ENCODE data around the gene MICAL2.
"Not testable (repeated sequence)": the region's sequence is repeated elsewhere in the genome, so short reads cannot be mapped to it uniquely, and the experiment has no call there.

Gene MICAL2

DNA sequence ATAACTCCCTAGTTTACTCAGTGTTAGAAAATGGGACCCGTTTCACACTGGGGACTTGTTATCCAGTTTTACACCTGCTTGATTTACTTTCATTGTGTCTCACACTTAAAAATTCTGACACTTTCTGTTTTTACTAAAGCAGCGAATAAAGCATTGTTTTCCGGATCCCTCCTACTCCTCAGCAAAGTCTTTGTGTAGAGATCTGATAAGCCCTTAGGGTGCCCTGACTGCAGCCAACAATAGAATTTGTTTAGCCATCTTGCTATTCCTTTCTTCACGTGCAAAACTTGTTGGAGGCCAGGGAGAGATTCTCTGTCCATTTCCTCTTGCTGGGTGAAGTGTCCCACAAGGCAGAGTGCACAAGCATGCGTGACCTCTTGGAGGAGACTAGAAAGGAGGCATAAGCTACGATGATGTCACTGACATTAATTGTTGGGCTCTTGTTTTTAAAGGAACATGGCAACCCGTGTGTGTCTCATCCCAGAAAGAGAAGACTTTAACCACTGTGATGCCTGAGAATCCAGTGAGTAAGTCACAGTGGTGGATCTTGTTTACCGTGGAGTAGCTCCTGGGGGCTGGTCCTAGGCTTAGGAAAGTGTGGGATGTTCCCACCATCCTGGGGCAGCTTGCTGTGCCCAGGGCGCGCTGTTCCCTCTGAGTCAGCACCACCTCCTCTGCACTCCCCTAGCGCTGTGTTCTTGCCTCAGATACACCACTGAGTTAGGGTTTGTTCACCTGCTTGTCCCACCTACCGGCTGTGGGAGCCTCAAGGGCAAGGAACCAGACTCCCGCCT lies 27.7 kb downstream of the MICAL2 start:
- no peak for DNase-seq

- no peak for DNase-seq
Measured at GRCh38 chr11:12139144-12139881, 28.9 kb downstream of the MICAL2 start.

DNA sequence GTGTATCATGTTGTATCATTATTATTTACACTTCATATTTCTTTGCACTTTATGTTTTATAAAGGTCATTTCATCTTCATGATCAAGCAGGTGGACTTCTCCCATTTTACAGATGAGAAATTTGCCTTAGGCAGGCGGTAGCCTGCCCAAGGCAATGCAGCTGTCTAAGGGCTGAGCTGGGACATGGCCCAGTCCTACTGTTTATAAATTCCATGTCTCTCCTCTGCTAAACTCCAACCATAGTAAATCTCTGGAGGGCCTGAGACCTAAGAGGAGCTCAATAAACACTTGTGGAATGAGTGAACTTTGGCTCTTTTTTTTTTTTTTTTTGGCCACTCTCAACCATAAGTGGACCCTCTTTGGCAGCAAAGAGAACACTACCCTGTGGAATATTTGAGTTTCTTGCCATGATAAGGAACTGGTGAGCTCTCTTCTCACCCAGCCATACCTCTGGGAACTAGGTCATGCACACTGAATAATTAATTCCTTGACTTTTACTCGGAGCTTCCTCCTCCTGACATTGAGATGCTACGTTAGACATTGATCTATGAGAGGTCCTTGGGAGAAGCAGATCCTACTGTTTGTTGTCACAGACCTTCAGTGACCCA lies 29.9 kb downstream of the MICAL2 start:
- no peak for DNase-seq

DNA sequence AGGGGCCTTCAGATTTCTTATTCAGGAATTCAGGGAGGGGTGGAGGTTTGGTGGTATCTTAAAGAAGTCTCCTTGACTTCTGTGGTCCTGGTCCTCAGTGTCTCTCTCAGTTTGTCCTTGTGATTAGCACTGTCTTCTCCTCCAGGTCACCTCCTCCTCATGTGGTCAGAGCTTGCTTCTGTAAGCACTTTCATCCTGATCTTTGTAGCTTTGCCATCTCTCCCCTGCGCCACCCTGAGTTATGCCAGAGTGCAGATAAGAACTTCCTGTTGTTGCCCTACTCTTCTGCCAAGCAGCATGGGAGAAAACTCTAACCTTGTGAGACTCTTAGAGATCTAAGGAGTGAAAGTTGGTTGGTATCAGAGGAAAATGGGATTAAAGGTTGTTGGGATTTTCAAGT lies 30.9 kb downstream of the MICAL2 start:
- DNase-seq, result no peak

DNA sequence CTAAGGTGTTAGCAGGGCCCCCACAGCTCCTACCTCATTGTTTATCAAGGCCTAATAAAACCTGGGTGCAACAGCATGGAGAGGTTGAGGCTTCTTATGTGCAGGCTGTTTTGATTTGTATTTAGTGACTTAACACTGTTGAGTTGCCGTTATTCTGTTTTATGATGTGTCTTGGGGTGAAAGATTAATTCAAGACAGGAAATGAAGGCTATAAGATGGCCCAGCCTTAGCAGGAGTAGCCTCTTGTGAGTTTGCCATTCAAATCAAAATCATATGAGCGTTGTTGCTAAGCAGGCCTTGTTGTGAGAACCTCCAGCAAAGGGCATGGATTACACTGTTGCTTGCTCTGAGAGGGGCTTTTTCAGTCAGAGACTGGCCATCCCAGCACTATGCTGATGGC lies 31.8 kb downstream of the MICAL2 start:
- no peak for DNase-seq

DNA sequence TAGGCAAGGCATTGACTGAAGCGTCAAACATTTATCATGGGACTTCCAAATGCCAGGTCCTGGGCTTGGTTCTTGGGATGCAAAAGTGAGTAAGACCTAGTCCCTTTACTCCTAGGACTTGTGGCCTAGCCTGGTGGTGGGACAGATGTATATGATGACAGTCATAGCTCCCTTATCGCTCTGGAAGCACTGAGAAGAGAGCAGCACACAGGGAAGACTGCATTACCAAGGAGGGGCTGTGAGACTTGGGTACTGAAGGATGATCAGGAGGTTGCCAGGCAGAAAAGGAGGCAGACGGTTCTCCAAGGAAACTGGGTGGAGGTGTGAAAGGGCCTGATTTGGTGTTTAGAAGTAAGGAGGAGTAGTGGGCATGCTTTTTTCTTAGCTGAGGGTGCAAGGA lies 32.5 kb downstream of the MICAL2 start:
- DNase-seq, result no peak

DNA sequence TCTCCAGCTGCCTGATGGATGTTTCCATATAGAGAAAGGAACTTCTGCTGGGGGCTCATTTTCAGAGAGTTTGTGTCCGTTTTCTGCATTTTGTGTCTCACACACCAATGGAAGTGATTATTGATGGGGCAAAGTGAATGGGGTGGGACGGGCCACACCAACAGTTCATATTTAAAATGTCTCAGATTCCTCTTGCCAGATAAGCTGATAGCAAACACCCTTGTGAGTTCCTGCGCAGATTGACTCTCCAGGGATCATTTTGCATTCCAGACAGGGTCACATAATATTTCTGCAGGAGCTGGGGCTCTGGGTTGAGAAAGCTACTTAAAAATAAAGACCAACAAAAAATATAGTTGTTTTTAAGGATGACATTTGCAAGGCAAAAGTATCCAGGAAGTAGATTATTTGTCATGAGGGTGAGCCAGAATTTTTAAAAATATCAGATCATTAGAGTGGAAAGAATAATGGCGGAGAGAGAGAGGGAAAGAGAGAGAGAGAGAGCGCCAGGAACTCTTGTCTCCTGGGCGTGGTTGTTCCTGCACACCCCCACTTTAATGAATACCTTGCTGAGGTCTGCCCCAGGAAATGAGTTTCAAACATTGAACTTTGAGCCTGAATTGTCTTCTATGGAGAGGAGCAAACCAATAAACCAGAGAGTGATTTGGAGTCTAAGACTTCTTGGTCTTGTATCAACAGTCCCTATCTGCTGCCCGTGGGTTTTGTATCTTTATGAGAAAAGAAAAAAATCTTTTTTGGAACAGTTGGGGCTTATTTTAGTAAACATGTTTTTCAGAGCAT lies 33.3 kb downstream of the MICAL2 start:
- DNase-seq, result no peak

- no peak for DNase-seq
Measured at GRCh38 chr11:12144330-12145174, 34.2 kb downstream of the MICAL2 start.

- not testable (repeated sequence) for DNase-seq
Measured at GRCh38 chr11:12146678-12147077, 36.3 kb downstream of the MICAL2 start.

- DNase-seq, result no peak
Measured at GRCh38 chr11:12147827-12148226, 37.4 kb downstream of the MICAL2 start.

- no peak for DNase-seq
Measured at GRCh38 chr11:12148466-12148865, 38.1 kb downstream of the MICAL2 start.

DNA sequence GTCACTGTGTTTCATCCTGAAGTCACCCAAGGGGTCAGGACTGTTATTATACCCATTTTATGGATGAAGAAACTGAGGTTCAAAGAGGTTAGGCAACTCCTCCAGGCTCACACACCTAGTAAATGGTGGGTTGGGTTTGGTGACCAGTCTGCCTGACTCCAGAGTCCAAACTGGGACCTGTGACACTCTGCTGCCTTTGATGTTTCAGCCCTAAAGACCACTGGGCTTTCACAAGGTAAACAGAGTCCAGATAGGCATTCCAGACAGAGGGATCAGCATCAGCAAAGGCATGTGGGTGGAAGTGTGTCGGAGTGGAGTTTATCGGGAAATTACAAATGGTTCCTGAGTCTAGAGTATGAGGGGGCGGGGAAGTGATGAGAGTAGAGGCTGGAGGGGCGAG lies 38.5 kb downstream of the MICAL2 start:
- no peak for DNase-seq

- no peak for DNase-seq
Measured at GRCh38 chr11:12149672-12150225, 39.4 kb downstream of the MICAL2 start.

DNA sequence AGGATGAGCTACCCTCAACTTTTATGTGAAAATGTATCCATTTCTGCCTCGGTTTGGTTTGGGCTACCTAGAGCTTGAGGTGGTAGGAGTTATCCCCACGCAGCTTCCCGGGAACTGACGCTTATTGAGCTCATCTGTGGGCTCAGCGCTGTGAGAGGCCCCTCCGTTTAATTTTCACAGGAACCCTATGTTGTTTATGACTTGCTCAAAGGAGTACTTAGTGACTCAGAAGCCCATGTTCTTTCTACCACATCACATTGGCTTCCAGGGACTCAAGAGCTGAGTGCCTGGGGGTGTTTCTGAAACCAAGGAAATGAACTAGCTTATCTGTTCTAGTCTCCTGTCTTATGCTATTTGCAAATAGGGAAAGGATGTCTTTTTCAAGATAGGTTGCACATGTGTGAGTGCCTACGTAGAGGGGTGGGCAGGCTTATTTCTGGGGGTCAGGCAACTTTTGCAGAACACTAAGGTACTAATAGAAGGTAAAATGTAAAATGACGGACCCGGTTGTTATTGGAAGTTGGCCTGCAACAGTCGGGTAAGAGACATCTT lies 40.5 kb downstream of the MICAL2 start:
- no peak for DNase-seq

DNA sequence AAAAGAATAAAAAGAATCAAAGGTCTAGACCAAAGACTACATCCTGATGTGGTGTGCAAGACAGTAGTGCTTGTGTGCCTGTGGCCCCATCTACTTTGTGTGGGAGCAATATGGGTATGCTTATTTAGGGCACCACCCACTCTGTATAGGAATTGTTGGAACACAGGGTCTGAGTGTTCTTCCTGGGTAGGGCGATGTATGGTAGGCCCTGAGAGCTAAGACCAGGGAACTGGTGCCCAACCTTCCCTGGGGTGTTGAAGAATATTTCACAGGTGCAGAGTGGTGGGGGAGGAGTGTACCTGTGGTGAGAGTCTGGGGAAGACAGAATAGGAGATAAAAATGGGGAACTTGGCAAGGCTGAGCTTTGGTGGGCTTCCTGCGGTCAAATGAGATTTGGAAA lies 41.9 kb downstream of the MICAL2 start:
- DNase-seq, result no peak

DNA sequence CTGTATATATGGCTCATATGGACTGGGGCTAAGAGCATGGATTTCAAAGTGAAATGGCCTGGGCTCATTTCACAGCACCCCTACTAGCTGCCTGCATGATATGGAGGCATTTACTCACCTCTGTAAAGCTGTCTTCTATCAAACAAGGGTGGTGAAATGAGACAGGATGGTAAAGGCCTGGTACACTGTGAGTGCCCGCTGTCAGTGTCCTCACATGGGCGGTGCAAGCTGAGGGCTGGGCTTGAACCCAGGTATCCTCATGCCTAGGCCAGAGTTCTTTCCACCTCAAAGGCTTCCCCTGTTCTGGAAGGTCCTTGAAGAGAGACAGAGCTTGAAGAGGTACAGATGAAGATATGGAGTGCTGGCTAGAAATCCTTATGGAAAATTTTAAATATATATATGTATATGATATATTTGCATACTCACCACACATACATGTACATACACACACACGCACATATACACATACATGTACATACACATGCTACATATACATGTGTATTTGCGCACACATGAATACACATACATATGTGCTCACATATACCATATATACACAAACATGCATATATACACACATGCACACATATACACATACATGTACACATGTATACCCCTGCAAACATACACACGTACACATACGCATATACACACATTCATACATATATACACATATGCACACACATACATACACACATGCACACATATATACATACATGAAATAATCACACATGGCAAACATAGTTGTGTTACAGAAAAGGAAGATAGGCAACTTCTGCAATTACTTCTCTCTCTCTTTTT lies 44.7 kb downstream of the MICAL2 start:
- no peak for DNase-seq

GRCh38 chr11:12155696-12156095 lies 45.3 kb downstream of the MICAL2 start:
- DNase-seq, result no peak

DNA sequence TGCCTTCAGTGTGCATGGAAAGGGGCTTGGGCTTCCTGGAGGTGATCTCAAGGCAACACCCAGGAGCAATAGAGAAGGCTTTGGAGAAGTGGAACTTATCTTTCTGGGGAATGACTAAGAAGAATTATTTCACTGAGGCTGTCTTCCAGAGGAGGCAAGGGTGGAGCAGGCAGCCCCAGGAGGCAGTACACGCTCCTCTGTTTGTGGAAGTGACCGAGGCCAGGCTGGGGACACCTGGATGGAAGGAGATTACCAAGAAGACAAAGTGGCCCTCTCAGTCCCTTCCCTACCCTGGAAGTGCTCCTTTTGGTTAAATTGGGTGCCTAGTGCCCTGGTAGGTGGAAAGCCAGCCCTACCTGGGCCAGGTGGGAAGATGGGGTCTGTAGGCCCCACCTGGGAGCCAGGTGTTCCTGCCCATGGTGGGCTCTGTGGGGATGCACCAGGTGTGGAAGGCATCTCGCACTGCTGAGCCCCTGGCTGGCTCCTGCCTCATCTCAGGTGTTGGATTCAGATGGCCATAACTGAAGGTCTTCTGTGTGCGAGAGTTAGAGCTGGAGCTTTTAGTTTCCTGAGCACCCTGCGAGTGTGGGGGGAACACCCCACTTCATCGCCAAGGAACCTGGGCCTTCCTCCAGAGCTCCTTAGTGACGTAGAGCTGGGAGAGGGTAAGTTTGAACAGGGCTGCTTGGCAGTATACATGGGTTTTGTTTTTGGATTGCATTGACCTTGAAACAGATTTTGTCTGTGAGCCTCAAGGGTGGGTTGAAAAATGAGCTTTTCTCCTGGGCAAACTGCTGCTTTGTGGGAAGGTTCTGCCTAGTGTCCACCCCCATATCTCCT lies 46.1 kb downstream of the MICAL2 start:
- DNase-seq, result no peak

DNA sequence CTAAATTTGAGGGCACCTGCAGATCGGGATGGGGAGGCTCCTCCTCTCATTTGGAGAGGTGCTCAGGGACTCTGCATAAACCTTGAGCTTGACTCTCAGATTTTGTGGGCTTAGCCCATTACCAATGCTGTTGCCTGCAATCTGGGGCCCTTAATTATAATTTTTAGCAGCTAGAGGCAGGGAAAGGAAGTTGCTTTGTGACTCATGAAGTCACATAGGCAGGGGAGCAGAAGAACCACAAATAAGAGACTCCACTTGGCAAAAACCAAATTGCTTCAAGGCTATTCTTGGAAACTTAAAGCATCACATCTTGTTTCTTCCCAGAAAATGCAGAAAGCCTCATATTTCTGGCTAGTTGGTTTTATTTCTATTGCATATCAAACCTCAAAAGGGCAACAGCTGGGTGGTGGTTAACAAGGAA lies 46.9 kb downstream of the MICAL2 start:
- DNase-seq, result no peak

DNA sequence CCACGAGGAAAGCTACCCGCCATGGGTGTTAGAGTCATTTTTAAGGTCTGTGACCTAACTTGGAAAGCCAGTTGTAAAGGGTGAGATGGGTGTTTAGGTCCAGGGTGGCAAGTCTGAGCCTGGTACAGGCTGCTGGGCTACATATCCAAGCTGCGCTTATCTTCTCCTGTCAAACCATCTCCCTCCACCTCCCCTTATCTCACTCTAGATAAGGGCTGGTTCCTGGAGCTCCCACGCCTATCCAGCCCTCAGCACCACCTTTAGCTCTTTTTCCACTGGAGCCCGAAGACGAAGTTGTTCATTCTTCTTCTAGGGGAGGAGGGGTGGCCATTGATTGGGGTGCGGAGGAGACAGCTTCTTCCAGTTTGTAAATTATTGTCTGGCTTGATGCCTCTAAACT lies 48.5 kb downstream of the MICAL2 start:
- DNase-seq, result no peak

All from CD4-positive, alpha-beta T cell treated with Interleukin-1 beta for 1 hour (primary cell).